Measurements from ENCODE around the gene ATP6V1C2. TPM values are rescaled to one million over a fixed set of nuclear protein-coding genes. Genes with fewer than 3 reads are reported as not detected.
A peak's percentile ranks its signal among the peaks of the same experiment; 100 is the strongest.
"Not testable (repeated sequence)": the region's sequence is repeated elsewhere in the genome, so short reads cannot be mapped to it uniquely, and the experiment has no call there.

The ATP6V1C2 gene
- total RNA-seq, 5 donors from 2014 or later (not counting 1 experiment from before 2014, with no cell fraction given): 0.36 TPM; not detected in 4

- under 1% methylated on average over 78 of the region's 98 CpGs for WGBS (ENCODE audit: insufficient coverage)
- peak within 1 kb of the TSS; percentile 89 to 93 (median 91) for H3K4me3 Mint-ChIP-seq
- Histone ChIP-seq H3K27me3 (replicated peaks in 1 of 2; ENCODE audit: control insufficient read depth in 2 of 2, extremely low read depth in 1 of 2, insufficient read depth in 2 of 2, low read length in 1 of 2) (peaks cover 0 to 3% of the 10 kb centered on the region in 2 experiments), H3K27ac (ENCODE audit: low read length) (peak within 1 kb of the TSS; percentile 32), H3K36me3 (ENCODE audit: control insufficient read depth in 2 of 2, extremely low read depth in 1 of 2, insufficient read depth in 1 of 2, low read length in 1 of 2) (no peaks in the 10 kb centered on the region), H3K4me3 (ENCODE audit: control insufficient read depth in 1 of 2, extremely low read depth in 1 of 2, low read length in 1 of 2) (peak within 1 kb of the TSS; percentile 57 to 66), H3K9me3 (no peaks in the 10 kb centered on the region), H3K4me1 (ENCODE audit: control insufficient read depth in 1 of 2, extremely low read depth in 1 of 2, insufficient read depth in 2 of 2, low read length in 2 of 2) (peaks cover 12 to 32% of the 10 kb centered on the region in 2 experiments)
- DNase-seq (peak; percentile 83 to 95 (median 91)), ATAC-seq (replicated peaks in 1 of 4) (peak; percentile 92 to 95 (median 92))
- no peaks in the 10 kb centered on the region for H3K27me3 Mint-ChIP-seq
- POLR2A ChIA-PET: interaction anchor here in 1 of 2 donors (0.6 to 1.2 kb wide), 3 partner anchors 22 to 318 kb away, joined by 3 to 4 read pairs (median 4); no protein-coding TSS in a partner anchor
- H3K4me1 Mint-ChIP-seq: peaks cover 28 to 42% (median 42%) of the 10 kb centered on the region in 3 donors
- no peaks in the 10 kb centered on the region for H3K36me3 Mint-ChIP-seq
- H3K9me3 Mint-ChIP-seq: no peaks in the 10 kb centered on the region
- CTCF ChIA-PET: interaction anchor here (0.5 to 1.9 kb wide), 10 partner anchors 10 to 1908 kb away, joined by 3 to 10 read pairs (median 4); no protein-coding TSS in a partner anchor
- H3K27ac Mint-ChIP-seq: peak within 1 kb of the TSS; percentile 88
Measured at GRCh38 chr2:10812362-10813162, 91.1 kb downstream of the ATP6V1C2 start, which contains the start of gene PDIA6. TSS of gene PDIA6 (minus strand) at chr2:10812785. CDS start at chr2:10812696, 89 bp downstream.

GRCh38 chr2:10813163-10814138, 92.0 kb downstream of the ATP6V1C2 start:
- Mint-ChIP-seq H3K4me1 (peaks cover 19 to 34% (median 33%) of the 10 kb centered on the region in 3 donors), H3K4me3 (peak overlapping the region; percentile 80 to 89 (median 85)), H3K27ac (peak overlapping the region; percentile 60 to 83)
- POLR2A ChIA-PET; H3K27me3 ChIP-seq (replicated peaks in 1 of 2; ENCODE audit: control insufficient read depth in 2 of 2, extremely low read depth in 1 of 2, insufficient read depth in 2 of 2, low read length in 1 of 2); H3K36me3 ChIP-seq (ENCODE audit: control insufficient read depth in 2 of 2, extremely low read depth in 1 of 2, insufficient read depth in 1 of 2, low read length in 1 of 2); H3K9me3 ChIP-seq; H3K9me3 Mint-ChIP-seq; H3K27me3 Mint-ChIP-seq; H3K36me3 Mint-ChIP-seq: not testable (repeated sequence)
- Histone ChIP-seq H3K4me3 (ENCODE audit: control insufficient read depth in 1 of 2, extremely low read depth in 1 of 2, low read length in 1 of 2) (peak overlapping the region; percentile 57 to 66), H3K27ac (ENCODE audit: low read length) (peak overlapping the region; percentile 18), H3K4me1 (ENCODE audit: control insufficient read depth in 1 of 2, extremely low read depth in 1 of 2, insufficient read depth in 2 of 2, low read length in 2 of 2) (peaks cover 10 to 32% of the 10 kb centered on the region in 2 experiments)
- 55% methylated on average over 29 of the region's 37 CpGs for WGBS (ENCODE audit: insufficient coverage)
- ATAC-seq (replicated peaks in 1 of 4) (peak in 1 of 4 experiments; percentile 0), DNase-seq (peak in 1 of 35 experiments; percentile 11)
- CTCF ChIA-PET: interaction anchor here (1.6 to 1.9 kb wide), 2 partner anchors 12 to 19 kb away, joined by 5 to 6 read pairs; no protein-coding TSS in a partner anchor

GRCh38 chr2:10814142-10814541, 92.7 kb downstream of the ATP6V1C2 start:
- Mint-ChIP-seq H3K27ac (no peak overlapping the region), H3K27me3 (peaks cover 4 to 6% of the 10 kb centered on the region in 2 donors), H3K9me3 (no peaks in the 10 kb centered on the region), H3K4me1 (peaks cover 17 to 28% (median 27%) of the 10 kb centered on the region in 3 donors), H3K4me3 (peak overlapping the region; percentile 45 to 89 (median 55)), H3K36me3 (no peaks in the 10 kb centered on the region)
- peaks cover 10 to 27% of the 10 kb centered on the region in 2 experiments for H3K4me1 ChIP-seq (ENCODE audit: control insufficient read depth in 1 of 2, extremely low read depth in 1 of 2, insufficient read depth in 2 of 2, low read length in 2 of 2)
- H3K9me3 ChIP-seq: no peaks in the 10 kb centered on the region
- 89% methylated on average over 9 of the region's 10 CpGs for WGBS (ENCODE audit: insufficient coverage)
- no peak overlapping the region for H3K4me3 ChIP-seq (ENCODE audit: control insufficient read depth in 1 of 2, extremely low read depth in 1 of 2, low read length in 1 of 2)
- ATAC-seq (replicated peaks in 1 of 4): no peak
- ChIA-PET CTCF (no interaction called here), POLR2A (no interaction called here)
- H3K36me3 ChIP-seq (ENCODE audit: control insufficient read depth in 2 of 2, extremely low read depth in 1 of 2, insufficient read depth in 1 of 2, low read length in 1 of 2): no peaks in the 10 kb centered on the region
- H3K27me3 ChIP-seq (replicated peaks in 1 of 2; ENCODE audit: control insufficient read depth in 2 of 2, extremely low read depth in 1 of 2, insufficient read depth in 2 of 2, low read length in 1 of 2): peaks cover 0 to 3% of the 10 kb centered on the region in 2 experiments
- no peak for DNase-seq
- H3K27ac ChIP-seq (ENCODE audit: low read length): no peak overlapping the region

- no peaks in the 10 kb centered on the region for H3K9me3 ChIP-seq
- no peak overlapping the region for H3K27ac ChIP-seq (ENCODE audit: low read length)
- DNase-seq (no peak), ATAC-seq (replicated peaks in 1 of 4) (no peak)
- Mint-ChIP-seq H3K4me3 (peak overlapping the region in 2 of 3 donors; percentile 49 to 89), H3K27me3 (peaks cover 4 to 8% of the 10 kb centered on the region in 2 donors), H3K36me3 (no peaks in the 10 kb centered on the region), H3K4me1 (peaks cover 17 to 24% (median 23%) of the 10 kb centered on the region in 3 donors), H3K9me3 (no peaks in the 10 kb centered on the region), H3K27ac (no peak overlapping the region)
- H3K4me1 ChIP-seq (ENCODE audit: control insufficient read depth in 1 of 2, extremely low read depth in 1 of 2, insufficient read depth in 2 of 2, low read length in 2 of 2): peaks cover 10 to 24% of the 10 kb centered on the region in 2 experiments
- H3K4me3 ChIP-seq (ENCODE audit: control insufficient read depth in 1 of 2, extremely low read depth in 1 of 2, low read length in 1 of 2): no peak overlapping the region
- ChIA-PET CTCF (no interaction called here), POLR2A (no interaction called here)
- 88% methylated on average over 16 of the region's 16 CpGs for WGBS (ENCODE audit: insufficient coverage)
- H3K36me3 ChIP-seq (ENCODE audit: control insufficient read depth in 2 of 2, extremely low read depth in 1 of 2, insufficient read depth in 1 of 2, low read length in 1 of 2): no peaks in the 10 kb centered on the region
- H3K27me3 ChIP-seq (replicated peaks in 1 of 2; ENCODE audit: control insufficient read depth in 2 of 2, extremely low read depth in 1 of 2, insufficient read depth in 2 of 2, low read length in 1 of 2): peaks cover 0 to 3% of the 10 kb centered on the region in 2 experiments
Measured at GRCh38 chr2:10814571-10815331, 93.3 kb downstream of the ATP6V1C2 start.

GRCh38 chr2:10817413-10817812, 96.0 kb downstream of the ATP6V1C2 start:
- H3K9me3 ChIP-seq: no peaks in the 10 kb centered on the region
- peaks cover 0 to 6% of the 10 kb centered on the region in 2 experiments for H3K4me1 ChIP-seq (ENCODE audit: control insufficient read depth in 1 of 2, extremely low read depth in 1 of 2, insufficient read depth in 2 of 2, low read length in 2 of 2)
- Mint-ChIP-seq H3K4me3 (no peak overlapping the region), H3K27me3 (peaks cover 4 to 21% of the 10 kb centered on the region in 2 donors), H3K4me1 (peaks cover 0 to 3% (median 3%) of the 10 kb centered on the region in 3 donors), H3K36me3 (no peaks in the 10 kb centered on the region), H3K27ac (no peak overlapping the region), H3K9me3 (no peaks in the 10 kb centered on the region)
- no CpG with 5 or more reads among the region's 5 CpGs for WGBS (ENCODE audit: insufficient coverage)
- no peak overlapping the region for H3K27ac ChIP-seq (ENCODE audit: low read length)
- CTCF ChIA-PET: no interaction called here
- POLR2A ChIA-PET: interaction anchor here (0.6 kb wide), 2 partner anchors 21 to 1957 kb away, joined by 3 read pairs; no protein-coding TSS in a partner anchor
- DNase-seq (peak in 3 of 35 experiments; percentile 17 to 28 (median 24)), ATAC-seq (replicated peaks in 1 of 4) (no peak)
- H3K36me3 ChIP-seq (ENCODE audit: control insufficient read depth in 2 of 2, extremely low read depth in 1 of 2, insufficient read depth in 1 of 2, low read length in 1 of 2): no peaks in the 10 kb centered on the region
- no peak overlapping the region for H3K4me3 ChIP-seq (ENCODE audit: control insufficient read depth in 1 of 2, extremely low read depth in 1 of 2, low read length in 1 of 2)
- H3K27me3 ChIP-seq (replicated peaks in 1 of 2; ENCODE audit: control insufficient read depth in 2 of 2, extremely low read depth in 1 of 2, insufficient read depth in 2 of 2, low read length in 1 of 2): peaks cover 0 to 15% of the 10 kb centered on the region in 2 experiments

Data from T-cell (primary cell).